Lung (tissue), 12 donors: Measurements from ENCODE around the gene GRIK3. TPM values are rescaled to one million over a fixed set of nuclear protein-coding genes. Genes with fewer than 3 reads are reported as not detected.

Source experiments
- ATAC-seq: fragments of 200-7000 bp; cut with Tn5 transposase; one replicate; pipeline ENCODE4 v1.9.1; 2020; ENCODE audit warnings: moderate number of reproducible peaks; ENCODE audit not compliant: insufficient read depth, low FRiP score
- DNase-seq, 3 donors: peaks; one replicate each; pipeline ENCODE4 v3.0.0-alpha.2; 2013 to 2017
- H3K27ac ChIP-seq, 2 donors: one replicate each; pipeline ENCODE4 v1.5.1; 2013; ENCODE audit warnings: mild to moderate bottlenecking in 2 of 2, moderate library complexity in 2 of 2, control low read depth in 1 of 2, inconsistent platforms in 1 of 2, low read depth in 1 of 2, low read length in 1 of 2
- H3K27me3 ChIP-seq, 3 donors: one replicate each; pipeline ENCODE4 v1.5.1; 2013; ENCODE audit warnings: low read length in 2 of 3; ENCODE audit not compliant: control insufficient read depth in 3 of 3, insufficient read depth in 3 of 3
- H3K36me3 ChIP-seq, 4 donors: one replicate each; pipeline ENCODE4 v1.5.1; 2013; ENCODE audit warnings: low read length in 4 of 4, mild to moderate bottlenecking in 1 of 4, moderate library complexity in 1 of 4; ENCODE audit not compliant: control insufficient read depth in 4 of 4, insufficient read depth in 4 of 4
- H3K4me1 ChIP-seq, 5 donors: one replicate each; pipeline ENCODE4 v1.5.1; 2013; ENCODE audit warnings: low read length in 5 of 5, mild to moderate bottlenecking in 2 of 5, moderate library complexity in 1 of 5; ENCODE audit not compliant: control insufficient read depth in 5 of 5, insufficient read depth in 5 of 5
- H3K4me3 ChIP-seq: one replicate; pipeline ENCODE4 v1.5.1; 2013; ENCODE audit warnings: mild to moderate bottlenecking, control low read depth, moderate library complexity
- H3K9ac ChIP-seq, 2 donors: one replicate each; pipeline ENCODE4 v1.5.1; 2013; ENCODE audit warnings: low read length in 2 of 2, control low read depth in 1 of 2; ENCODE audit not compliant: insufficient read depth in 1 of 2
- H3K9me3 ChIP-seq, 4 donors: one replicate each; pipeline ENCODE4 v1.5.1; 2013; ENCODE audit warnings: low read length in 3 of 4, mild to moderate bottlenecking in 1 of 4, moderate library complexity in 1 of 4; ENCODE audit not compliant: control insufficient read depth in 4 of 4, insufficient read depth in 3 of 4
- CTCF ChIP-seq: IDR thresholded peaks from 2 replicates; pipeline ENCODE4 v1.5.1; 2012; ENCODE audit warnings: mild to moderate bottlenecking; ENCODE audit errors: control extremely low read depth, extremely low read depth
- WGBS, 2 donors: extraction: QIAGEN DNeasy Blood & Tissue Kit; methylation state at CpG; one replicate each; pipeline ENCODE4 v1.1.7; 2013; 5-methylcytosine and 5-hydroxymethylcytosine counted together
- polyA plus RNA-seq, 2 donors: library from polyadenylated mRNA; stranded (reverse); fragments of 200-250 nt; gene quantifications; one replicate each; pipeline ENCODE4 v1.2.1, GENCODE V29; 2013
- total RNA-seq, 2 donors: library from RNA; depleted of rRNA in 1 of 2; stranded (reverse); fragments of >200 nt in 1 of 2; gene quantifications; one replicate each; pipeline ENCODE4 v1.2.1, GENCODE V29; 2014 to 2021
- donor health status: control.
- donor health status: control.
- donor health status: Bipolar disorder and iron deficiency.
- donor health status: healthy.
- donor health status: DM: yes; HTN: yes; CAD: no.

Gene GRIK3
- total and polyA plus RNA-seq, 4 donors = 0.01 to 0.40 (median 0.07) TPM

DNA sequence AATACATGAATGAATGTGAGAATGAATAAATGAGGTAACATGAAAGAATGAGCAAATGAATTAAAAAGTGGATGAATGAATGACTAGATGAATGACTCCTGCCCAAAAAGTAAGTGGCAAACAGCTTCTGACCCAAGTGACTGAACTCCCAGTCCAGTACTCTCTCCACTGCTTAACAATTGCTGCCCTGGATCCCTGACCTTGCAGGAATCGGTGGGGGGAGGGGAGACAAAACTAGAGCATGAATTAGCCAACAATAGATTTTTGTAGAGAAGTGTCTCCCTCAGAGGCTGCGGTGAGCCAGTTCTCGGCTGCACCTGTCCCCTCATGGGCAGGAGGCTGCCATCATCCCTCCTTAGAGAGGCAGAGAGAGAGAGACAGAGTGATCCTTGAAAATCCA, 5.9 kb upstream of the GRIK3 start:
- WGBS, 2 donors = 18 to 22% methylated on average over 3 of the region's 3 CpGs

GRCh38 chr1:37038227-37039093, 4.1 kb upstream of the GRIK3 start:
- H3K36me3 ChIP-seq = no peaks in the 10 kb centered on the region
- 19 to 22% methylated on average over 16 of the region's 16 CpGs for WGBS, 2 donors
- peaks cover 11 to 83% (median 59%) of the 10 kb centered on the region in 3 donors for H3K27me3 ChIP-seq
- no peak overlapping the region for H3K27ac ChIP-seq
- H3K9ac ChIP-seq = no peak overlapping the region
- no peak for TF ChIP-seq CTCF
- H3K4me3 ChIP-seq = no peak overlapping the region
- ATAC-seq (no peak), DNase-seq (peak; percentile 46 to 62 (median 55))
- H3K4me1 ChIP-seq = peaks cover 0 to 13% (median 4%) of the 10 kb centered on the region in 5 donors
- H3K9me3 ChIP-seq = no peaks in the 10 kb centered on the region

More for the DNA sequence above, 5.9 kb upstream of the GRIK3 start:
- Histone ChIP-seq H3K4me3 (no peak overlapping the region), H3K36me3 (no peaks in the 10 kb centered on the region), H3K9me3 (no peaks in the 10 kb centered on the region), H3K27ac (no peak overlapping the region), H3K4me1 (peaks cover 0 to 13% (median 4%) of the 10 kb centered on the region in 5 donors), H3K9ac (no peak overlapping the region), H3K27me3 (peaks cover 0 to 83% (median 54%) of the 10 kb centered on the region in 3 donors)
- ATAC-seq = no peak
- TF ChIP-seq CTCF = no peak
- DNase-seq = no peak

- H3K9me3 ChIP-seq = no peaks in the 10 kb centered on the region
- H3K4me1 ChIP-seq = peaks cover 0 to 13% (median 4%) of the 10 kb centered on the region in 5 donors
- no peak for ATAC-seq
- no peak for DNase-seq
- no peak overlapping the region for H3K4me3 ChIP-seq
- H3K9ac ChIP-seq = no peak overlapping the region
- H3K27ac ChIP-seq = no peak overlapping the region
- no peaks in the 10 kb centered on the region for H3K36me3 ChIP-seq
- WGBS, 2 donors = 9% methylated on average over 15 of the region's 15 CpGs
- no peak for TF ChIP-seq CTCF
- peaks cover 15 to 87% (median 61%) of the 10 kb centered on the region in 3 donors for H3K27me3 ChIP-seq
Measured at GRCh38 chr1:37037690-37038089, 3.4 kb upstream of the GRIK3 start.
